Neural cell (in vitro differentiated cells): ENCODE data around the gene LPIN1. TPM values are rescaled to one million over a fixed set of nuclear protein-coding genes. Genes with fewer than 3 reads are reported as not detected.

ENCODE experiments used
- H2AFZ ChIP-seq: fragments of 200-600, 300-800 bp; sonication (generic), shearing (Covaris generic); 2 replicates; pipeline ENCODE4 v1.6.0; 2014; ENCODE audit warnings: low read depth, mild to moderate bottlenecking, antibody characterized with exemption, low read length, moderate library complexity
- H3F3A ChIP-seq: fragments of 200-600 bp; shearing (Covaris generic); 2 replicates; pipeline ENCODE4 v1.6.1; 2016; ENCODE audit warnings: mild to moderate bottlenecking, moderate library complexity, mixed read lengths, antibody characterized with exemption, low read length; ENCODE audit not compliant: insufficient read depth, poor library complexity, severe bottlenecking
- H3K27ac ChIP-seq: fragments of 200-600, 300-800 bp; sonication (generic), shearing (Covaris generic); 2 replicates; pipeline ENCODE4 v1.5.1; 2014; ENCODE audit warnings: mild to moderate bottlenecking, low read length, moderate library complexity
- H3K27me3 ChIP-seq: fragments of 300-800, 200-600 bp; sonication (generic), shearing (Covaris generic); 2 replicates; pipeline ENCODE4 v1.6.0; 2014; ENCODE audit warnings: mild to moderate bottlenecking, low read depth, low read length, moderate library complexity; ENCODE audit not compliant: insufficient read depth
- H3K36me3 ChIP-seq: fragments of 300-800, 200-600 bp; sonication (generic), shearing (Covaris generic); 2 replicates; pipeline ENCODE4 v1.5.1; 2014; ENCODE audit warnings: mild to moderate bottlenecking, antibody characterized with exemption, low read length, moderate library complexity; ENCODE audit not compliant: insufficient read depth
- H3K4me2 ChIP-seq: fragments of 300-800, 200-600 bp; sonication (generic), shearing (Covaris generic); 2 replicates; pipeline ENCODE4 v1.6.0; 2014; ENCODE audit warnings: mild to moderate bottlenecking, low read length
- H3K4me3 ChIP-seq: fragments of 300-800, 200-600 bp; sonication (generic), shearing (Covaris generic); 2 replicates; pipeline ENCODE4 v1.5.1; 2014; ENCODE audit warnings: mild to moderate bottlenecking, low read length, moderate library complexity
- H3K79me2 ChIP-seq: fragments of 200-600 bp; shearing (Covaris generic); replicated peaks from 2 replicates; pipeline ENCODE4 v1.6.0; 2014; ENCODE audit warnings: mild to moderate bottlenecking, low read length, moderate library complexity; ENCODE audit not compliant: insufficient read depth
- H3K9ac ChIP-seq: fragments of 300-800, 200-600 bp; sonication (generic), shearing (Covaris generic); 2 replicates; pipeline ENCODE4 v1.6.1; 2016; ENCODE audit warnings: mild to moderate bottlenecking, low read length, mixed read lengths
- H3K9me2 ChIP-seq: fragments of 200-600 bp; shearing (Covaris generic); 2 replicates; pipeline ENCODE4 v1.6.1; 2016; ENCODE audit warnings: mild to moderate bottlenecking, low read length, mixed read lengths; ENCODE audit not compliant: insufficient read depth
- H3K9me3 ChIP-seq: fragments of 200-600, 300-800 bp; sonication (generic), shearing (Covaris generic); 2 replicates; pipeline ENCODE4 v1.6.1; 2016; ENCODE audit warnings: mild to moderate bottlenecking, mixed run types, low read length, moderate library complexity, mixed read lengths
- H4K20me1 ChIP-seq: fragments of 200-600 bp; shearing (Covaris generic); 2 replicates; pipeline ENCODE4 v1.6.1; 2016; ENCODE audit warnings: mild to moderate bottlenecking, mixed run types; ENCODE audit not compliant: insufficient read depth
- EP300 ChIP-seq: fragments of 450-650 bp; conservative IDR thresholded peaks from 2 replicates; pipeline ENCODE4 v1.6.1; 2014; ENCODE audit warnings: antibody characterized with exemption, mild to moderate bottlenecking, moderate library complexity; ENCODE audit not compliant: poor library complexity, severe bottlenecking
- EZH2 ChIP-seq: fragments of 200-600, 300-800 bp; shearing (Covaris generic), sonication (generic); IDR thresholded peaks from 2 replicates; pipeline ENCODE4 v1.6.1; 2014; ENCODE audit warnings: antibody characterized with exemption, low read length, borderline replicate concordance, mild to moderate bottlenecking; ENCODE audit not compliant: insufficient read depth, poor library complexity, severe bottlenecking
- MXI1 ChIP-seq: fragments of 450-650 bp; conservative IDR thresholded peaks from 2 replicates; pipeline ENCODE4 v1.6.1; 2014; ENCODE audit warnings: antibody characterized with exemption, mild to moderate bottlenecking; ENCODE audit not compliant: poor library complexity, severe bottlenecking
- POLR2AphosphoS5 ChIP-seq: IDR thresholded peaks from 2 replicates; pipeline ENCODE4 v1.6.1; 2012
- RAD21 ChIP-seq: fragments of 450-650 bp; conservative IDR thresholded peaks from 2 replicates; pipeline ENCODE4 v1.6.1; 2014; ENCODE audit warnings: antibody characterized with exemption, mild to moderate bottlenecking, moderate library complexity
- SMC3 ChIP-seq: fragments of 450-650 bp; conservative IDR thresholded peaks from 2 replicates; pipeline ENCODE4 v1.6.1; 2014; ENCODE audit warnings: antibody characterized with exemption, mild to moderate bottlenecking, moderate library complexity; ENCODE audit not compliant: poor library complexity
- TAF1 ChIP-seq: IDR thresholded peaks from 2 replicates; pipeline ENCODE4 v1.6.1; 2012; ENCODE audit warnings: low read depth
- polyA plus RNA-seq: library from polyadenylated mRNA; depleted of rRNA; stranded (reverse); fragments of >200 nt; gene quantifications from 2 replicates; pipeline ENCODE4 v1.2.3, GENCODE V29; 2014
- TF ChIP-seq, protein P1 (sequence below): IDR thresholded peaks from 2 replicates; pipeline ENCODE4 v1.6.1; 2012; ENCODE audit warnings: borderline replicate concordance
- TF ChIP-seq, protein P2 (sequence below): fragments of 450-650 bp; IDR thresholded peaks from 2 replicates; pipeline ENCODE4 v1.5.1; 2014; ENCODE audit warnings: antibody characterized with exemption, mild to moderate bottlenecking, moderate library complexity; ENCODE audit not compliant: poor library complexity, severe bottlenecking

Gene LPIN1
- polyA plus RNA-seq, 1 donor from 2014 or later = 47.5 TPM

GRCh38 chr2:11795590-11795989, 49.2 kb downstream of the LPIN1 start:
- Histone ChIP-seq H3K27ac (no peak overlapping the region), H3F3A (no peaks in the 10 kb centered on the region), H3K79me2 (no peaks in the 10 kb centered on the region), H3K9me2 (no peaks in the 10 kb centered on the region), H3K9ac (no peak overlapping the region), H3K4me2 (no peak overlapping the region), H4K20me1 (no peaks in the 10 kb centered on the region), H3K9me3 (no peaks in the 10 kb centered on the region), H2AFZ (no peak overlapping the region), H3K4me3 (no peak overlapping the region), H3K36me3 (peaks cover 14% of the 10 kb centered on the region), H3K27me3 (no peaks in the 10 kb centered on the region)
- no peak for TF ChIP-seq POLR2AphosphoS5
- TF ChIP-seq SMC3 = no peak
- TF ChIP-seq RAD21 = no peak

DNA sequence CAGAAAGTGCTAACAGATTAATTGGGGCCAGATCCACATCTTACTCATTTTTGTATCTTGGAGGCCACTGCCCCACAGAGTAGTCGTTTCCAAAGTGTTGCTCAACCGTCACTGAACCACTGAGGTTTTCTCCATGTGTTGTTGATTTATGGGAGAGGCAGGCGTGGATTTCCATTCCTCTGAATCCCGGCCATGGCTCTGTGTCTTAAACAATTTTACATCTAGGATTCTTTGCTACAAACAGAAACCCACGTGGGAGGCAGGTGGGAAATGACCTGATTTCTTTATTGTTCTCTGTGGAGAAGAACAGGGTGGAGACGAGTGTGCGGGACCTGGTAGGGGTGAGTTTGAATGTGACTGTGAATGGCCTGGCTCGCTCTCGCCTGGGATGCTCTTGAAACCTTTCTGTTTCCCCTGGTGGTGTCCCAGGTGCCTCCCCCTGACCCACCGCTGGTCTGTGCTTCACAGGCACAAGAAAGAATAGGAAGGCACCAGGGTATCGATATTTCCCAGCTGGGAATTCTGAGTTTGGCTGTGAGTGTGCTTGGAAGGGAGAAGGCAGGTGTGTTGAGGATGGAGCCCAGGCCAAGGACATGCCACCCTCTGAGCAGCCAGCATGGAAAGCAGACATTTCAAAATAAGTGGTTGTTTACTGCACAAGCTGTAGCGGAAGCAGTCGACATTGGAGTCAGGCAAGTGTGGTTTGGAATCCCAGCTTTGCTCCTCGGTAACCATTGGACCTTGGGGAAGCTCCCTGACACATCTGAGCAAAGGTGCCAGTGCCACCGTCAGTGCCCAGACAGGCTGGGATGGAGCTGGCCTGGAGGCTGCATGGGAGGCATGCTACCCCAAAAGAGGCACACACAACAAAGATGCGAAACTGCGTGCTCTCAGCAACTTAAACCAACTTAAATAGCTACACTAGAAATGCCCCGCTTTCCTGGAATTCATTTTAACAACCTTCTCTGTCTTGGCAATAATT, 50.0 kb downstream of the LPIN1 start:
- Histone ChIP-seq H3K27me3 (no peaks in the 10 kb centered on the region), H3K9ac (no peak overlapping the region), H3K4me3 (no peak overlapping the region), H3K9me3 (no peaks in the 10 kb centered on the region), H3K4me2 (no peak overlapping the region), H2AFZ (no peak overlapping the region), H3F3A (no peaks in the 10 kb centered on the region), H3K9me2 (no peaks in the 10 kb centered on the region), H3K36me3 (peaks cover 14% of the 10 kb centered on the region), H3K27ac (no peak overlapping the region), H4K20me1 (no peaks in the 10 kb centered on the region), H3K79me2 (no peaks in the 10 kb centered on the region)
- TF ChIP-seq POLR2AphosphoS5 = no peak
- no peak for TF ChIP-seq EP300
- no peak for TF ChIP-seq MXI1
- TF ChIP-seq SMC3 = no peak
- TF ChIP-seq EZH2 = no peak
- TF ChIP-seq, protein P1, sequence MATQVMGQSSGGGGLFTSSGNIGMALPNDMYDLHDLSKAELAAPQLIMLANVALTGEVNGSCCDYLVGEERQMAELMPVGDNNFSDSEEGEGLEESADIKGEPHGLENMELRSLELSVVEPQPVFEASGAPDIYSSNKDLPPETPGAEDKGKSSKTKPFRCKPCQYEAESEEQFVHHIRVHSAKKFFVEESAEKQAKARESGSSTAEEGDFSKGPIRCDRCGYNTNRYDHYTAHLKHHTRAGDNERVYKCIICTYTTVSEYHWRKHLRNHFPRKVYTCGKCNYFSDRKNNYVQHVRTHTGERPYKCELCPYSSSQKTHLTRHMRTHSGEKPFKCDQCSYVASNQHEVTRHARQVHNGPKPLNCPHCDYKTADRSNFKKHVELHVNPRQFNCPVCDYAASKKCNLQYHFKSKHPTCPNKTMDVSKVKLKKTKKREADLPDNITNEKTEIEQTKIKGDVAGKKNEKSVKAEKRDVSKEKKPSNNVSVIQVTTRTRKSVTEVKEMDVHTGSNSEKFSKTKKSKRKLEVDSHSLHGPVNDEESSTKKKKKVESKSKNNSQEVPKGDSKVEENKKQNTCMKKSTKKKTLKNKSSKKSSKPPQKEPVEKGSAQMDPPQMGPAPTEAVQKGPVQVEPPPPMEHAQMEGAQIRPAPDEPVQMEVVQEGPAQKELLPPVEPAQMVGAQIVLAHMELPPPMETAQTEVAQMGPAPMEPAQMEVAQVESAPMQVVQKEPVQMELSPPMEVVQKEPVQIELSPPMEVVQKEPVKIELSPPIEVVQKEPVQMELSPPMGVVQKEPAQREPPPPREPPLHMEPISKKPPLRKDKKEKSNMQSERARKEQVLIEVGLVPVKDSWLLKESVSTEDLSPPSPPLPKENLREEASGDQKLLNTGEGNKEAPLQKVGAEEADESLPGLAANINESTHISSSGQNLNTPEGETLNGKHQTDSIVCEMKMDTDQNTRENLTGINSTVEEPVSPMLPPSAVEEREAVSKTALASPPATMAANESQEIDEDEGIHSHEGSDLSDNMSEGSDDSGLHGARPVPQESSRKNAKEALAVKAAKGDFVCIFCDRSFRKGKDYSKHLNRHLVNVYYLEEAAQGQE = no peak
- TF ChIP-seq TAF1 = no peak
- TF ChIP-seq, protein P2, sequence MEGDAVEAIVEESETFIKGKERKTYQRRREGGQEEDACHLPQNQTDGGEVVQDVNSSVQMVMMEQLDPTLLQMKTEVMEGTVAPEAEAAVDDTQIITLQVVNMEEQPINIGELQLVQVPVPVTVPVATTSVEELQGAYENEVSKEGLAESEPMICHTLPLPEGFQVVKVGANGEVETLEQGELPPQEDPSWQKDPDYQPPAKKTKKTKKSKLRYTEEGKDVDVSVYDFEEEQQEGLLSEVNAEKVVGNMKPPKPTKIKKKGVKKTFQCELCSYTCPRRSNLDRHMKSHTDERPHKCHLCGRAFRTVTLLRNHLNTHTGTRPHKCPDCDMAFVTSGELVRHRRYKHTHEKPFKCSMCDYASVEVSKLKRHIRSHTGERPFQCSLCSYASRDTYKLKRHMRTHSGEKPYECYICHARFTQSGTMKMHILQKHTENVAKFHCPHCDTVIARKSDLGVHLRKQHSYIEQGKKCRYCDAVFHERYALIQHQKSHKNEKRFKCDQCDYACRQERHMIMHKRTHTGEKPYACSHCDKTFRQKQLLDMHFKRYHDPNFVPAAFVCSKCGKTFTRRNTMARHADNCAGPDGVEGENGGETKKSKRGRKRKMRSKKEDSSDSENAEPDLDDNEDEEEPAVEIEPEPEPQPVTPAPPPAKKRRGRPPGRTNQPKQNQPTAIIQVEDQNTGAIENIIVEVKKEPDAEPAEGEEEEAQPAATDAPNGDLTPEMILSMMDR = no peak
- TF ChIP-seq RAD21 = no peak
